ENCODE measurements around the gene ANKRD29. TPM values are rescaled to one million over a fixed set of nuclear protein-coding genes. Genes with fewer than 3 reads are reported as not detected.
"Not testable (repeated sequence)": the region's sequence is repeated elsewhere in the genome, so short reads cannot be mapped to it uniquely, and the experiment has no call there.

Gene ANKRD29
- total RNA-seq, 1 donor from 2014 or later: 0.65 TPM

DNA sequence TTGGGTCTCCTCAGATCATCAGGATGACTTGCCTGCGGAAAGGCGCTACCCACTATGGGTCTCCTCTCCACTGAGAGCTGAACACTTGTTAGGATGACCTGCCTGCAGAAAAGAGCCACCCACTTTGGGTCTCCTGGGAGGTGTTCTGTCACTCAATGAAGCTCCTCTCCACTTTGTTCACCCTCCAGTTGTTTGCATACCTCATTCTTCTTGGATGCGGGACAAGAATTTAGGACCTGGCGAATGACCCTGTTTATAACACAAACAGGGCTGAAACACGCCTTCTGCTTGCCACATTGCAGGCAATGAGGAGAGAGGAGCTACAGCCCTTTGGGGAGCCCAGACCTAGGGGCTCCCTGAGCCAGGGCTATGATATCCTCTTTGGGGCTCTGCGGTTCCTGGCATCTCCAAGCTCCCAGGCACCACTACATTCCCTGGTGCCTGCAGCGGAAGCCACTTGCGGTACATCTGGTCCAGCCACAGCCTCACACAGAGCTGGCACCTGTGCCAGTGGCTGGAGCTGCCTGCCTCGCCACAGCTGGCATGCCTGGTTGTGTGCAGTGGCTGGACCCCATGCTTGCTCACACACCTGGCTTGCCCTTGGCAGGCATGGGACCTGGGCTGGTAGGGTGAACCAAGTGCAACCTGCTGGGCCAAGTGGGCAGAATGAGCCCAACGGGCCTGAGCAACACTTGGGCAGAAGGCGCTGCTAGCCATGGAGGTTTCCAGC, 20.6 kb downstream of the ANKRD29 start:
- H3K4me1 ChIP-seq: no peaks in the 10 kb centered on the region
- H3K4me3 ChIP-seq: no peak overlapping the region
- no peak overlapping the region for H3K4me2 ChIP-seq
- H3K9ac ChIP-seq: no peak overlapping the region
- Mint-ChIP-seq H3K4me3 (peak overlapping the region; percentile 41), H3K27me3 (ENCODE audit: insufficient read depth, low read depth) (peaks cover 2% of the 10 kb centered on the region), H3K36me3 (no peaks in the 10 kb centered on the region), H3K4me1 (no peaks in the 10 kb centered on the region), H3K9me3 (peaks cover 3% of the 10 kb centered on the region), H3K27ac (no peak overlapping the region)
- H3K27ac ChIP-seq: no peak overlapping the region
- H3K9me3 ChIP-seq (ENCODE audit: low read depth): no peaks in the 10 kb centered on the region
- no peaks in the 10 kb centered on the region for H3K36me3 ChIP-seq
- no peak overlapping the region for H2AFZ ChIP-seq (replicated peaks)
- no peaks in the 10 kb centered on the region for H3F3A ChIP-seq (ENCODE audit: low read depth)
- no peak for DNase-seq (ENCODE audit: low spot score)
- no peaks in the 10 kb centered on the region for H4K20me1 ChIP-seq (ENCODE audit: low read depth)
- no peaks in the 10 kb centered on the region for H3K27me3 ChIP-seq
- TF ChIP-seq, protein P1, sequence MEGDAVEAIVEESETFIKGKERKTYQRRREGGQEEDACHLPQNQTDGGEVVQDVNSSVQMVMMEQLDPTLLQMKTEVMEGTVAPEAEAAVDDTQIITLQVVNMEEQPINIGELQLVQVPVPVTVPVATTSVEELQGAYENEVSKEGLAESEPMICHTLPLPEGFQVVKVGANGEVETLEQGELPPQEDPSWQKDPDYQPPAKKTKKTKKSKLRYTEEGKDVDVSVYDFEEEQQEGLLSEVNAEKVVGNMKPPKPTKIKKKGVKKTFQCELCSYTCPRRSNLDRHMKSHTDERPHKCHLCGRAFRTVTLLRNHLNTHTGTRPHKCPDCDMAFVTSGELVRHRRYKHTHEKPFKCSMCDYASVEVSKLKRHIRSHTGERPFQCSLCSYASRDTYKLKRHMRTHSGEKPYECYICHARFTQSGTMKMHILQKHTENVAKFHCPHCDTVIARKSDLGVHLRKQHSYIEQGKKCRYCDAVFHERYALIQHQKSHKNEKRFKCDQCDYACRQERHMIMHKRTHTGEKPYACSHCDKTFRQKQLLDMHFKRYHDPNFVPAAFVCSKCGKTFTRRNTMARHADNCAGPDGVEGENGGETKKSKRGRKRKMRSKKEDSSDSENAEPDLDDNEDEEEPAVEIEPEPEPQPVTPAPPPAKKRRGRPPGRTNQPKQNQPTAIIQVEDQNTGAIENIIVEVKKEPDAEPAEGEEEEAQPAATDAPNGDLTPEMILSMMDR (IDR thresholded peaks at IDR 0.05): no peak
- TF ChIP-seq EZH2phosphoT487 (IDR thresholded peaks at IDR 0.05) (no peak), EZH2 (IDR thresholded peaks at IDR 0.05) (no peak)
- H3K79me2 ChIP-seq (ENCODE audit: low read depth): no peaks in the 10 kb centered on the region

DNA sequence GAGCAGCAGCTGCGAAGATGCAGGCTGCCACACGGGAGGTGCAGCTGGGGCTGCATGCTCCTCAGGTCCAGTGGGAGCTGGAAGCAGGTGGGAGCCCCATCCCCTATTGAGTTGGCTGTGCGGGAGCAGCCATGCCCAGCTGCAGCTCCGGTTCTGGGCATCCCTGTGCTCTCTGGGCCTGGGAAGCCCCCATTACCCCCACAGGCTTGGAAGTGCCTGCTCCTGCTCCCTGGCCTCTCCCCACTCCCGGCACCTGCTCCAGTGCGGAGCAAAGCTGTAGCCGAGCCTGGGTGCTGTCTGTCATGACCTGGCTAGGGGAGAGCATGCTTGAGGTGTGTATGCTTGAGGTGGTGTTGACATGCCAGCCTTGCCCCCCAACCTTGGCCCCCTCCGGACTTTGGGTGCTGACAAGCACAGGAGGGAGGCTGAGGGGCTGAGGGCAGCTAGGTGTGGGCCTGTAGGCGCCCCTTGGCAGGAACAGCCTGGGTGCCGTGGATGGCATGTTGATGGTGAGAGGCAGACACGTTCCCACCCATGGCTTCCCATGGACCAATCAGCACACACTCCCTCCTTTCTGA, 21.5 kb downstream of the ANKRD29 start:
- Histone ChIP-seq H3K27me3 (no peaks in the 10 kb centered on the region), H3K4me3 (no peak overlapping the region), H3K9ac (no peak overlapping the region), H3K79me2 (ENCODE audit: low read depth) (no peaks in the 10 kb centered on the region), H2AFZ (replicated peaks) (no peak overlapping the region), H3F3A (ENCODE audit: low read depth) (no peaks in the 10 kb centered on the region), H3K9me3 (ENCODE audit: low read depth) (no peaks in the 10 kb centered on the region), H4K20me1 (ENCODE audit: low read depth) (no peaks in the 10 kb centered on the region), H3K36me3 (no peaks in the 10 kb centered on the region), H3K4me2 (no peak overlapping the region), H3K27ac (no peak overlapping the region), H3K4me1 (no peaks in the 10 kb centered on the region)
- H3K4me1 Mint-ChIP-seq: no peaks in the 10 kb centered on the region
- TF ChIP-seq EZH2phosphoT487 (IDR thresholded peaks at IDR 0.05): no peak
- no peak for TF ChIP-seq EZH2 (IDR thresholded peaks at IDR 0.05)
- TF ChIP-seq, protein P1 (IDR thresholded peaks at IDR 0.05): no peak
- no peak overlapping the region for H3K27ac Mint-ChIP-seq
- no peak for DNase-seq (ENCODE audit: low spot score)
- no peaks in the 10 kb centered on the region for H3K36me3 Mint-ChIP-seq
- no peak overlapping the region for H3K4me3 Mint-ChIP-seq
- peaks cover 3% of the 10 kb centered on the region for H3K9me3 Mint-ChIP-seq
- peaks cover 2% of the 10 kb centered on the region for H3K27me3 Mint-ChIP-seq (ENCODE audit: insufficient read depth, low read depth)

DNA sequence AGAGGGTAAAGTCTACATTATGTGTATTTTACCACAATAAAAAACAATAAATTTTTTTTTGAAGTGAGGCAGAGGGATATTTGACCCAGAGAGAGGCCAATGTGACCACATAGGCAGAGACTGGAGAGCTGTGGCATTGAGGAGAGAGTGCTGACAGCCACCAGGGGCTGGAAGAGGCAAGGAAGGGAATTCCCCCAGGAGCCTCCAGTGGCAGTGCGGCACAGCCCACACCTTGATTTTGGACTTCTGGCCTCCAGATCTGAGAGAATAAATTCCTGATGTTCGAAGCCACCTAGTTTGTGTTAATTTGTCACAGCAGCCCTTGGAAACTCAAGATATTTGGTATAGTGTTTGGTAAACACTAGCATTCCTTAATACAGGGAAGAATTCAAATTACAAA, 22.7 kb downstream of the ANKRD29 start:
- Mint-ChIP-seq H3K9me3 (peaks cover 3% of the 10 kb centered on the region), H3K36me3 (no peaks in the 10 kb centered on the region), H3K4me3 (no peak overlapping the region), H3K4me1 (no peaks in the 10 kb centered on the region), H3K27ac (no peak overlapping the region), H3K27me3 (ENCODE audit: insufficient read depth, low read depth) (peaks cover 2% of the 10 kb centered on the region)
- Histone ChIP-seq H3K9me3 (ENCODE audit: low read depth) (no peaks in the 10 kb centered on the region), H2AFZ (replicated peaks) (no peak overlapping the region), H3K36me3 (no peaks in the 10 kb centered on the region), H3K4me1 (no peaks in the 10 kb centered on the region), H3K27ac (no peak overlapping the region), H3K4me3 (no peak overlapping the region), H3K4me2 (no peak overlapping the region), H3F3A (ENCODE audit: low read depth) (no peaks in the 10 kb centered on the region), H3K27me3 (no peaks in the 10 kb centered on the region), H4K20me1 (ENCODE audit: low read depth) (no peaks in the 10 kb centered on the region), H3K9ac (no peak overlapping the region), H3K79me2 (ENCODE audit: low read depth) (no peaks in the 10 kb centered on the region)
- TF ChIP-seq EZH2phosphoT487 (IDR thresholded peaks at IDR 0.05) (no peak), EZH2 (IDR thresholded peaks at IDR 0.05) (no peak)
- TF ChIP-seq, protein P1 (IDR thresholded peaks at IDR 0.05): no peak
- DNase-seq (ENCODE audit: low spot score): no peak

DNA sequence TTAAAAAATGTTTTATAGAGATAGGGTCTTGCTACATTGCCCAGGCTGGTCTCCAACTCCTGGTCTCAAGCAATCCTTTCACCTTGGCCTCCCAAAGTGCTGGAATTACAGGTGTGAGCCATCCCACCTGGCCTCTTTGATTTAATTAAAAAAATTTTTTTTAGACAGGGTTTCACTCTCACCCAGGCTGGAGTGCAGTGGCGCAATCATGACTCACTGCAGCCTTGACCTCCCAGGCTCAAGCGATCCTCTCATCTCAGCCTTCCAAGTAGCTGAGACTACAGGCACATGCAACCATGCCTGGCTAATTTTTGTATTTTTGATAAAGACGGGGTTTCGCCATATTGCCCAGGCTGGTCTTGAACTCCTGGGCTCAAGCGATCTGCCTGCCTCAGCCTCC, 26.3 kb downstream of the ANKRD29 start:
- not testable (repeated sequence) for H3K4me1 Mint-ChIP-seq; H3K4me1 ChIP-seq; H3K79me2 ChIP-seq (ENCODE audit: low read depth); H3F3A ChIP-seq (ENCODE audit: low read depth); H3K9ac ChIP-seq; H3K27ac ChIP-seq; H4K20me1 ChIP-seq (ENCODE audit: low read depth); H3K4me2 ChIP-seq; H3K27ac Mint-ChIP-seq; H3K4me3 Mint-ChIP-seq; H2AFZ ChIP-seq (replicated peaks); H3K36me3 Mint-ChIP-seq; H3K4me3 ChIP-seq; H3K9me3 Mint-ChIP-seq; H3K36me3 ChIP-seq; H3K27me3 Mint-ChIP-seq (ENCODE audit: insufficient read depth, low read depth); H3K27me3 ChIP-seq; H3K9me3 ChIP-seq (ENCODE audit: low read depth); DNase-seq (ENCODE audit: low spot score)

Data from neural progenitor cell (in vitro differentiated cells).